HG02840 (cell line): ENCODE measurements around the gene KIF26B.

ENCODE experiments used
- ATAC-seq: cut with Tn5 transposase; IDR thresholded peaks from one replicate; pipeline ENCODE4 v1.9.1; 2021; ENCODE audit warnings: mild to moderate bottlenecking, moderate library complexity, moderate number of reproducible peaks; ENCODE audit not compliant: unreplicated experiment, low FRiP score

KIF26B gene

DNA sequence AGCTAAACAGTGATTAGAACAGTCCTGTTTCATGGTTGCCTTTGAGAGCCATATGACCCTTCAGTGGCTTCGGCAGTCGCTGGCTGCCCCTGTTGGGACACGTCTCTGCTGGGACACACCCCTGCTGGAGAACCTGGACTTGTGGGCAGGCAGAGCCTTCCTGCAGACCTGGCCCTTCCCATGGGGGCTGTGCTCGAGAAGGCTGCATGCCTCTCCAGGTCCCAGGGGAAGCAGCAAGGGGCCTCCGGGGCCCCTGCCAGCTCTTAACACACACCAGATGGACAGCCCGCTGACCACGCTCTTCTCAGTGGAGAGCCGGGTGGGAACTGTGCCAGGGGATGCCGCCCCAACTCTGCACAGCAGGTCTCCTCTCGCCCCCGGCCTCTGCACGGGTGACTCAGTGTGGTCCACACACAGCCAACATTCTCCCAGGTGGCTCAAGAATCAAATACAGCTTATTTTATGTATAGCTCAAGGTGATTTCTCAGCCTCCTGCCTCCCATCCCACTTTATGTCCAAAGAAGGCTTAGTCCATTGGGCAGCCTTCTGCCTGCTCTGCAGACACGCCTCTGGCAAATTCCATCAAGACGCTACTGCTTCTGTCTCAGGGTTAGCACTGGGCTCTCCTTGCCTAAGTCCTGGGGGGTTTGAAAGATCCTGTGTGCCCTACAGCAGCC is 450.8 kb downstream of the KIF26B start:
- ATAC-seq = no peak

DNA sequence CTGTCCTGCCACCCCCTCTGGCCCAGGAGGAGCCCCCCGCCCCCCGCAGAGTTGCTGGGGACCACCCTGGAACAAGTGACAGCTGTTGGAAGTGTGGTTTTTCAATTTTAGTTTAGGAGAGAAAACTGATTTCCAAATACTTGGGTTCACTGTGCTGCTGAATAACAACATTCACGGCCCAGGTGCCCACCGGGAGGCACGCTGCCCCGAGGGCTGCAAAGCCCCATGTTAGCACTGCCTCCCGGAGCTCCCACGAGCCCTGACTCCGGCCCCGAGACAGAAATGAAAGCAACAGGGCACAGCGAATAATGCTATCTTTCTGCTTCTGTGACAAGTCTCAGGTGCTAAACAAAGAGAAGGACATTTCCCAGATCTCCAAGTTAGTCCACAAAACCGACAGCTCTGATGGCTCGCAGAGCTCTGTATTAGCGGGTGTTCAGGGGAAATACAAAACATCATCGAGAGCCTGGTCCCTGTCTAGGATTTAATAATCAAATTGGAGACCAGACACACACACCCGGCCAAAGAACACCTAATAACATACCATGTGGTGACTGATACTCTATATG is 451.5 kb downstream of the KIF26B start:
- no peak for ATAC-seq

DNA sequence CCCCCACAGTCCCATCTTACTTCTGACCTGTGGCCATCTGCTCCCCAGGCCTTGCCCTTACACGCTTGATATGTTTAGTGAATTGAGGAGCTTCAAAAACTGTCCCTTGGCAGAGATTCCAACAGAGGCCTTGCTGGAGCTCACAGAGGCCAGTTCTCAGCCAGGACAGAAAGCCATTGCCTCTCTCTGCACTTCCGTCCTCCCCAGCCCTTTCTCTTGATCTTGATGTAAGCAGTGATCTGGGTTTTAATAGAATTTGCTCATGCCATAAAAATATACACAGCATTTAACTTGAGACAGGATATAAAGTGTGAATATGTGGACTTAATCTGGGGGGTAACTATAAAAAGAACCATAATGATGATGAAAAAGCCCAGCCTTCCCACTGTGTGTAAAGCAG is 453.5 kb downstream of the KIF26B start:
- ATAC-seq = no peak

DNA sequence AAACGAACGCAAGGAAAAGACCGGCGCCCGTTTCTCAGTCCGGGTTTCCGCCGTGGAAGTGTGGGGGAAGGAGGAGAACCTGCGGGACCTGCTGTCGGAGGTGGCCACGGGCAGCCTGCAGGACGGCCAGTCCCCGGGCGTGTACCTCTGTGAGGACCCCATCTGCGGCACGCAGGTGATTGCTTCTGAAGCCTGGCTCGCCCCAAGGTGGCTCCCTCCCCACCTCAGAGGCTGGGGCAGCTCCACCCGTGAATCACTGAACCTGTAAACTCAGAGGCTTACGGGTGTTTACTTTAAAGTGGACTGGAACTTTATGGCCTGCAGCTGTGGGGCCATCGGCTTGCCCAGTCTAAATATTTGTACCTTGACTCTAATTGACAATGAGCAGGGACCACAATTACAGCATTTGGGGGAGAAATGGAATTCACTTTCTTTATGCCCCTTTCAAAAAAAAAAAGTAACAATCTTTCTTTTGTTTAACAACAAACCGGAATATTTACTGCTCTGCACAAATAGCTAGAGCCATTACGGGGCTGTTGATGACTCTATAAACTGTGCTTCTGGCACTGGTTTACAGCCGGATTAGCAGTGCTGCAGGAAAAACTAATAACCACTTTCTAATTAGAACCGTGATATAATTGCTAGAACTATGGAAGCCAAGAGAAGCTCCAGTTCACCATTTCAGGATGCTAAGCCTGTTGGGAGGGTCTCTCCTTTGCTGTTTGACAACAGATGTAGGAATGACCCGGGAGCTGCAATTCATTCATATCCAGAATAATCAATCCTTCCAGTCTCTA is 454.8 kb downstream of the KIF26B start:
- ATAC-seq = no peak

DNA sequence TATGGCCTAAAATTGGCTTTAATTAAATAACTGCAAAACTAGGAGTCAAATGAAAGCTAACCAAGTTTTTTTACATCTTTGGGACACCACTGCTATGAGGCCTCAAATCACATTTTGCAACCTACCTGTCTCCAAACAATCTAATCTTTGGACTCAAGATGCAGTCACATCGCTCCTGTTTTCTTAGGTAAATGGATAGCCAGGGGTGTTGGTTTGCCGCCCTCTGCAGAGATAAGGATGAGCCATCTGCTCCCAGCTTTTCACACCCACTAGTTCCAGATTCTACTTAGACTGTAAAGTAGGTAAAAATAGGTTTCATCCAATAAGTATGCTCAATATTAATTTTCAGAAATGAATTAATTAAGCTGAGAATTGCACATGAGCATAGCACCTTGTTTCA is 456.5 kb downstream of the KIF26B start:
- ATAC-seq = no peak

DNA sequence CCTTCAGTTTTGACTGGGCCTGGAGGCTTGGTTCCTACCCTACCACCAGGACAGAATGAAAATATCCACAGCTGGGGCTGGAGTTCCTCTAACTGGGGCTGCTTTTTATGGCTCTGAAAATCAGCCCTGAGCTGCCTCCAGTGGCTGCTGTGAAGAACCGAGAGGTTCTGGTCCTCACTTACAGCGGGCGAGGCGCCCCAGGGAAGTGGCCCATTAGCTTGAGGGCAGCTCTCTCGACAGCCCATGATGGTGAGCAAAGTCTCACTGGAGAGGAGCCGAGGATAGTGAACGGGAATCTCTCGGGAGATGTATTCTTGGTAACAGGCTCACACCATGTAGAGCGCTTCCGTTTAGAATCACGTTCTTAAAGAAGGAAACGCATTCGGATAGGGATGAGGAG is 459.7 kb downstream of the KIF26B start:
- no peak for ATAC-seq

DNA sequence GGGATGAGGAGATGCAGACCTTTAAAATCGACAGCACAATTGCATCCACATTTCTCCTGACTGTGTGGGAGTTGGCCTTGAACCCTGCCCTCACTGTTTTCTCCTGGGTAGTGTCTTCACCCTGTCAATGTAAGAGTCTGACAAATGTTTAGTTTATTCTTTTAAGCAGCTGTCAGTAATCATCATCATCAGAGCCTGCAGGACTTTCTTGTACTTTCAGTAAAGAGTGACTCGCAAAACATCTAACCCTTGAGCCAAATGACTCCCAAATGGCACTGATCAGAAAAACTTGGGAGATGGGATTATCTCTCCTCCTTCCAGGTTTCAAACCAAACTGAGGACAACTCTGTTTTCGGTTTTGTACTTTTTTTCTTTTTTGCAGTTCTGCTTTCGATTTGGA is 460.2 kb downstream of the KIF26B start:
- no peak for ATAC-seq

DNA sequence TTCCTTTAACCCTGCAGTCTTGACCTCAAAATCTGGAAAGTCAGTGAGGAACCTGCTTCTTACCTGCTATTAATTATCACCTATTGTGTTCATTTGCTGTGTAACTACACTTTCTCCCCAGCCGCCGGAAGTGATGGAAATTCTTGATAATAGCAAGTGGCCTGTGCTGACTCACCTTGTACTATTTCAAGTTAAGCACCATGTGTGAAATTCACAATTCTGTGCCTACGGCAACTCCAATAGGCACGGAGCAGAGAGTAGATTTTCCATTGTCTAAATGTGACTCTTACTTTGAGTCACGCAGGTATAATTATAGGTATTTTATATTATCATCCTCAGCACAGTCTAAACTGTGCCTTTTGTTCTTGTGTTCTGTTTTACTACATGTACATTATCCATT is 466.8 kb downstream of the KIF26B start:
- ATAC-seq = no peak

DNA sequence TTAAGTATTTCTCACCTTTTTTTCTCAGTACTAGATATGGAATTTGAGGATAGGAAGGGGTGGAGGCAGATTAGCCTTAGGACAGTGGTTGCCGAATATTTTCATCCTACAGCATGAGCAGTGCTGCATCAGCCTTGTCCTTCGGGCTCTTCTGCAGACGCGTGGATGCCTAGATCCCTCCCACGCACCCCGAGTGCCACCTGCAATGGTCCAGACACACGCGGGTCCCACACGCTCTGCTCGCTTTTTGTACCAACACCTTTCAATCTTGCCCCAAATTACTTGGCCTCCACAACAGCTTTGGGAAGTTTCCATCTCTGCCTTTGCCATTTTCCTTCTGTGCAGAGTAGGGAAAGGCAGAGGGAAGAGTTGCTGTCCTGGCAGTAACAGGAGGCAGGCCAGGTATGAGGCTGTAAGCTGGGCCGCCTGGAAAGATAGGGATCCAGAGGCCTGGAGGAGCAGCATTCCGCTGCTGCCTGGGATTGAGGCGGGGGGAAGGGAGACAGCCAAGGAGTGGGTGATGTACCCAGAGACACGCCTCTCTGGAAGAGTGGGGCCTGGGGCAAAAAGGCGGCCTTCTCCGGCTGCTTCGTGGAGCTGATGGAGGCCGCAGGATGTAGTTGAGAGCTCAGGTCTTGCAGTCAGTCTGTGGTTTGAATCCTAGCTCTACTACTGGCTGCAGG is 467.7 kb downstream of the KIF26B start:
- no peak for ATAC-seq

DNA sequence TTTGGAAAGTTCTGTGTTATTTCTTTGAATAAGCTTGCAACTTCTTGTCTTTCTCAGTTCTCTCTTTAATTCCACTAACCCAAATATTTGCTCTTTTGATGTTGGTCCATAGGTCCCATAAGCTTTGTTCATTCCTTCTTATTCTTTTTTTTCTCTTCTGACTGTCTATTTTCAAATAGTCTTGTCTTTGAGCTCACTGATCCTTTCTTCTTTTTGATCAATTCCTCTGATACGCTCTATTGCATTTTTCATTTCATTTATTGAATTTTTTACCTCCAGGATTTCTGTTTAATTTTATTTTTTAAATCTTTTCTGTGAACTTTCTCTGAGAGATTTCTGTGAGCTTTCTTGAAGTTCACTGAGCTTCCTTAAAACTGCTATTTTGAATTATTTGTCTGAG is 486.6 kb downstream of the KIF26B start:
- ATAC-seq = no peak

DNA sequence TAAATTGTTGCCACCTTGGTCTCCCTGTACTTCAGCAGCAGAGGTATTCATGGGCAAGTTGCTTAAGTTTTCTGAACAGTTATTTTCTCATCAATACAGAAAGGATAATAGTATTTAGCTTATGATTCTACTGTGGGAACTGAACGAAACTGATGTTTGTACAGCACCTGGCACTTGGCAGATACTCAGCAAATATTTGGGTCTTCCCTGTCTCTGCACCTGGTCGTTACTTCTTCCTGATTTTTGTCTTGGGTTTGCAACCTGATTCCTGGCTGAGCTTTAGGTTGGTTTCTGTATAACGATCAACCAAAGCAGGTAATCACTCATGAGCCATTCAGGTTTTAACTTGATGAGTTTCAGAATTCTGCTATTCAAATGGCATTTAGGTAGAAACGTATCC is 490.6 kb downstream of the KIF26B start:
- no peak for ATAC-seq

DNA sequence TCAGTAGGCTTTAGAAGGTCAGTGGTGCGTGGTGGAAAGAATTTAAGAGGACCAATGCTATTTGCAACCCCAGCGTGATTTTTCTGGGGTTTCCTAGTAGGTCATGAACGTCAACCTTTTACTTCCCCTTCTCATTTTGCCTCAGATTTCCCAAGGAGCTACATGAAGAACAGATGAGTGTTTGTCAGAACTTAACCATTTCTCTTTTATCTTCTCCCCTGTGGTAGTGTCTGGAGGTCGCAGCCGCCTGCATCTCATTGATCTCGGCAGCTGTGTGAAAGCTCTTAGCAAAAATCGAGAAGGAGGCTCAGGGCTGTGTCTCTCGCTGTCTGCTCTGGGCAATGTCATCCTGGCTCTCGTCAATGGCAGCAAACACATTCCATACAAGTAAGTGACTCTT is 491.1 kb downstream of the KIF26B start:
- ATAC-seq = no peak

DNA sequence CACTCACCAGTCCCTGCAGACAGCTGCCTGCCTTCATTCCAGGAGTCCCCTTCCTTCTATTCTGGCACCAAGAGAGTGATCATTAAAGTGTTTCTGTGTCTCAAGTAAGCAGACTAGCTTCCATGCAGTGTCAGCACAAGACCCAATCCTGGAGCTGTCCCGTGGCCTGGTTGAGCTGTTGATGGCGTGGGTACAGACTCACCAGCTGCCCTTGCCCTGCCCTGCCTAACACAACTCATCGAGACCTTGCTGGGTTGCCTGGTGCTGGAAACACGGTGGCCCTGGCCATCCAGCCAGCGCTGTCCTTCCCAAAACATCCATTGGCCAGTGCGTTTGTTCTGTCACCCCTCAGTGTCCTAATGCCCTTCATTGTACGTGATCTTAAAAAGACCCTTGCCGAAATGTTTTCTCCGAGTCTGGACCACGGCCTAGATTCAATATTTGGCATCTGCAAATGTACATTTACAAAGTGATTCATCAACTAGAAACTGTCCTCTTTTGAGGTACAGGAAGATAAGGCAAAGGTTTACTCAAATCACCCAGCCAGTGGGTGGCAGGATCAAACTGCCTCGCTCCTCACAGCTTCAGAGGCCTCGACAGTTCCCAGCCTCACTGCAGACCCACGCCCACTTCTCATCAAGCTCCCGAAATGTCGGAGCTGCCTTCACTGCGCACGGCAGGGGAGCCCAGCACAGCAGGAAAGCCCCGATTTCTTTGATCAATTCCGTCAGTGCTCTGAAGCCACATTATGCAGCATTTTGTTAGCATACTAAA is 494.2 kb downstream of the KIF26B start:
- no peak for ATAC-seq

DNA sequence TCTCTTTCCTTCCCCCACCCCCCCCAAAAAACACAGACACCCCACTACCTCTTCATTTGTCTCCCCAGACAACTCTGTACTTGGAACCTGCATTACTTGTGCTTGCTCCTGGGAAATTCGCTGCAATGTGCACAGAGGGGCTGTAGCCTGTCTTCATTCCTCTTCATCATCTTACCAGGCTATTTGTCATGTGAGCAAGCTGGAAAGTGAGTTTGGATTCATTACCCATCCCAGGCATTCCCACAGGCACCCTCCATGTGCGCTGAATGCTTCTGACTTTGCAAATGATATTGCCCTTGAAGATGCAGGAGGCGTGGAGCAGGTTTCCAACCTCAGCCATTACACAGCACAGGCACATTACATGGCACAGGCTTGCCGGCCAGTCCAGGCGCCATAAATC is 494.9 kb downstream of the KIF26B start:
- no peak for ATAC-seq

DNA sequence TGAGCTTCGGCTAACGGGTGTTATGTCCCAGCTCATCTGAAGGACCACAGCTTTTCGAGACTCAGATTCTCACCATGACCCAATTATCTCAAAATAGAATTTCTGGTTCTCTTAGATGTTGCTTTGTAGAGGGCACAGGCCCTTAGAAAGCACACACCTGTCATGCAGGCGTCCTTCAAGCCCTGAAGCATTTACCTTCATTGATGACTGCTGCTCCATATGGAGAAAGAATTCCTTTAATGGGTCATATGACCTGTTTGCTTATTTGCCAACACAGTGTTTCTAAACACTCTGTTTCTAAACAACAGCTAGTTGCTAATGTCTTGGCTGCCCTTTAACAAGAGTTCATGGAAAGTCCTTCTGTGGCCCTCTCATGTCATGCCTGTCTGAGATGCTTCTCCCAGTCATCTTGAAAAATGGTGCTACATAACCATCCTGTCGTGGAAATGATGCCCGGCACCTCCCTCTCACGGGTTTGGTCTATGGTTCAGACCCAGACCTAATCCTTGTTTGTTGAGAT is 495.7 kb downstream of the KIF26B start:
- ATAC-seq = no peak

DNA sequence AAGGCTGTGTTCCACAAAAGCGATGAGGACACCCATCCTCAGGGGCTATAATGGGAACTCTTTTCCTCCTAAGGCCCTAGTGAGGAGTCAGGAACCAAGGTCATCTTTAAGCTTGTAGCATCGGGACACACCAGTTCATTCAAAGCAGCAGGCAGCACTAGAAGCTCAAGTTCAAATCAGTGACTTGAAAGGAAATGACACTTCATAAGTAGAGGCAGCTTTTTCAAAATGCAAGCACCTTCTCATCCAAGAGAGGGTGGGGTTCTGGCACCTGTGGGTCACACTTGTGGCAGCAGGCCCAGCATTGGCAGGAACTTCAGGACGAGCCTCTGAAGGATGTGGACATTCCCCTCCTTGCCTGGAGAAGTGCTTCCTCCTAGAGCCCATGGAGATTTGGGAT is 496.3 kb downstream of the KIF26B start:
- ATAC-seq = no peak

DNA sequence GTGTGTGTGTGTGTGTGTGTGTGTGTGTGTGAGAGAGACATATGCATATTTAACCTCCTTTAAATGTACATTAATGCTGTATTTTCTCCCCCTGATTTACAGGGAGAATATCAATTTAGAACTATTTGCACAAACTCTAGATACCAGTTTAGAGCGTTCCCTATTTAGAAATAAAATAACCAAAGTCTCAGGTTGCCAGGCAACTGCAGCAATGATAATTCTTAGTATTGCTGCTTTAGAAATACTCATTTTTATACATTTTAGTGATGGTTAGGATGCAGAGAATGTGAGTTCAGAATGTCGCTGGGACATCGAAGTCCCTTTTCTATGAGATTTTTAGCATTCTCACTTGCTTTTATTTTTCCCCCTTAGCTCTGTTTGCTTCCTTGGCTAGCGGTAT is 497.3 kb downstream of the KIF26B start:
- no peak for ATAC-seq

DNA sequence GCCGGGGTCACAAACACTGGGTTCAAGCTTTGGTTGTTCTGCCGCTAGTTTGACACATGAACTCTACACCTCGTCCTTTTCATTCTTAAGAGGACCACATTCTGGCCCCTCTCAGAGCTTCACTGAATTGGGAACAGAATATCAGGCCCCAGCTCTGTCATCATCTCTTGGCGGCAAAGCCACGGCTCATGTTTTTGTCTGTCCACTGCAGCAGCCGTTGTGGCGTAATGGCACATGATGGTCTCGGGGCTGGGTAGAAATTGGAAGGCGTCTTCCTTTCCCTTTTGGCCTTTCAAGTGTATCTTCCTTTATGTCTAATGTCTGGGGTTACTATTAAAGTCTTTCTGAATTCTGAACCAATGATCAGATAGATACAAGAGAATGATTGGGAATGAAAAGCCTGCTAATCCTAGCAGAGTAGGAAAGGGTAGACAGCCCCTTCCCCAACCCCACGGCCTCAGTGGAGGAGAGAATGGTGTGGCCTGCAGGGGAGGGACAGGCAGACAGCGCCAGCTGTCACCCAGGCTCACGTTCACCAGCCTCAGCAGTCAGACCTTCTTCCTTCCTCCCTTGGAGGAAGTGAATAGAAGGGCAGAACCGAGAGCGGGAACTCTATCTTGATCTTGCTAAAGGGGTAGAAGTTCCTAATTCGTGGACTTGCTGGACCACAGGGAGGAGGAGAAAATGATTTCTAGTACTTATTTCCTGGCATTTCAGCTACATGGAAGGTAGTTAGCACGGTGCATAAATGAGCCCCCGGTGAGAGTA is 498.1 kb downstream of the KIF26B start:
- no peak for ATAC-seq

DNA sequence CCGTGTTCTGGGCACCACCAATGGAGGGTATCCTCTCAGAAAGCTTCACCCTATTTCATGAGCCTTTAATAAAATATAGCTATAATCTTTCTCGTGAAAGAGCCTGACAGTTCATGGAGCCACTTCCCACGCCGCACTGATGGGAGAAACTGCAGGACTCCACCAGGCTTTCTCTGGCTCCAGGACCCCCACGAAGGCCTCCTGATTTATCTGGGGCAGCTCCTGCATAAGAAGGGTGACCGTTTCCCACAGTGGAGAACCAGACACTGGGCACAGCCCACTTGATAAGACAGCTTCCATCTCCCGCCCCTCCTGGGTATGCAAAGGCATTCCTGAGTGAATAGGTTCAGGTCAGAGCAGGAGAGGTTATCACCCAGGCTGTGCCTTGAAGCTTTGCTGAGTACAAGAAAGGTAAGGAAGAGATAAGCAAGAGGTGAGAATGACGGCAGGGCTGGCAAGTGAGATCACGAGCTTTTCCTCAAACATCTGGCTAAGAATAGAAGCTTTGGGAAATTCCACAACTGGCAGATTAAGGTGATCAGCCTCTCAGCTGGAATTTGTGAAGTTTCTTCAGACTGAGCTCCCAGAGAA is 499.8 kb downstream of the KIF26B start:
- ATAC-seq = no peak
